Measurements from ENCODE around the gene TJAP1. TPM values are rescaled to one million over a fixed set of nuclear protein-coding genes. Genes with fewer than 3 reads are reported as not detected.

Gene TJAP1, protein sequence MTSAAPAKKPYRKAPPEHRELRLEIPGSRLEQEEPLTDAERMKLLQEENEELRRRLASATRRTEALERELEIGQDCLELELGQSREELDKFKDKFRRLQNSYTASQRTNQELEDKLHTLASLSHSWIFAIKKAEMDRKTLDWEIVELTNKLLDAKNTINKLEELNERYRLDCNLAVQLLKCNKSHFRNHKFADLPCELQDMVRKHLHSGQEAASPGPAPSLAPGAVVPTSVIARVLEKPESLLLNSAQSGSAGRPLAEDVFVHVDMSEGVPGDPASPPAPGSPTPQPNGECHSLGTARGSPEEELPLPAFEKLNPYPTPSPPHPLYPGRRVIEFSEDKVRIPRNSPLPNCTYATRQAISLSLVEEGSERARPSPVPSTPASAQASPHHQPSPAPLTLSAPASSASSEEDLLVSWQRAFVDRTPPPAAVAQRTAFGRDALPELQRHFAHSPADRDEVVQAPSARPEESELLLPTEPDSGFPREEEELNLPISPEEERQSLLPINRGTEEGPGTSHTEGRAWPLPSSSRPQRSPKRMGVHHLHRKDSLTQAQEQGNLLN
- 10 to 100 TPM; 24.5 to 27.9 TPM for total RNA-seq
- polyA plus RNA-seq (ENCODE audit: insufficient read length in 6 of 6), result 10 to 100 TPM; 35.6 to 46.9 (median 39.7) TPM
- long read RNA-seq, donor 1, partial matches to known transcripts, result 0 of 2 reads
- long read RNA-seq, donor 1, other reads (novel, unspliced or antisense), result 0 of 2 reads
- long read RNA-seq, donor 2, partial matches to known transcripts, result 0 of 2 reads
- long read RNA-seq, donor 2, other reads (novel, unspliced or antisense), result 0 of 2 reads
- long read RNA-seq, donor 3, partial matches to known transcripts, result 0 of 4 reads
- long read RNA-seq, donor 3, other reads (novel, unspliced or antisense), result 0 of 4 reads
- long read RNA-seq, donor 4, partial matches to known transcripts, result 2 of 4 reads
- long read RNA-seq, donor 4, other reads (novel, unspliced or antisense), result 2 of 4 reads
- long read RNA-seq, donor 5, partial matches to known transcripts, result 0 of 1 reads
- long read RNA-seq, donor 5, other reads (novel, unspliced or antisense), result 0 of 1 reads
- long read RNA-seq, donor 6, partial matches to known transcripts, result 0 of 1 reads
- long read RNA-seq, donor 6, other reads (novel, unspliced or antisense), result 0 of 1 reads
- long read RNA-seq, donor 7, result 0 reads
- long read RNA-seq, donor 8, partial matches to known transcripts, result 0 of 1 reads
- long read RNA-seq, donor 8, other reads (novel, unspliced or antisense), result 0 of 1 reads
- long read RNA-seq, donor 9, result 0 reads
- long read RNA-seq, donor 10, partial matches to known transcripts, result 0 of 9 reads
- long read RNA-seq, donor 10, other reads (novel, unspliced or antisense), result 6 of 9 reads
- long read RNA-seq, donor 11, partial matches to known transcripts, result 13 of 15 reads
- long read RNA-seq, donor 11, other reads (novel, unspliced or antisense), result 0 of 15 reads
- long read RNA-seq, donor 12, result 0 reads

DNA sequence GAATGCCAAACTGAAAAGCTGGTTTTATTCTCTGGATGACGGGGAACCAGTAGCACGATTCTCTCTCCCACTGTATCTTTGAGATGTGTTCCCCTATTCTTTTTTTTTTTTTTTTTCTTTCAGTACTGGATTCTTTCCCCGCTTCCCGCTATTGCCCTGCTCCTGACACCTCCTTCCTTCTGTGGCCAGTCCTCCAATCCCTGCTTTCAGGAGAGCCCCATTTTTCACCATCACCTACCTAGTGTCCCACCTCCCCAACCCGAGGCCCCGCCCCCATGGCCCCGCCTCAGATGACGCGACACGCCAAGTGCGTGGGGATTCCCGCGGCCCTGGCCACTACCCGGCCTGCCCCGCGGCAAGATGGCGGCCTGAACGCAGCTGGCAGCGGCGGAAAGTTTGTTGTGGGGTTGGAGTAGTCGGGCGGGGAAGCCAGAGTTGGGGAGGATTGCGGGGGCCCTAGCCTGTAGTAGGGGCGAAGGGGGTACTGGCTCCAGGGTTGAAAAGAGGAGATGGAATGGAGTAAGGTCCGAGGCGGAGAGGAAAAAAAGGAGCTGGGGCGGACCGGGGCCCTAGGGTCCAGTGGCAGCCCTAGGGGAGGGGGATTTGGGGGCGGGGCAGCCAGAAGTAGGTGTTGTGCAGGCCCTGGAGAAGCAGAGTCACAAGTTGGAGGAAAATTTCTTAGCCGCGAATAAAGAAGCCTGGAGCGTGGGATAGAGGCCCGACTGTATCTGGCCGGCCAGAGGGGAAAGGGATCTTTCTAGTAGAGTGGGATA lies at the start of gene TJAP1:
Gene TJAP1 (plus strand): TSS at position 336 of the 773 bp plus-strand sequence. CDS start 21,432 bp downstream, outside the sequence.
- DNase-seq (peak; percentile 88 to 100 (median 94)), ATAC-seq (peak; percentile 100)
- H3K36me3 ChIP-seq, result no peaks in the 10 kb centered on the region
- peak within 1 kb of the TSS in 1 of 2 donors; percentile 75 for H3K27ac ChIP-seq
- H3K4me1 ChIP-seq, result peaks cover 12 to 25% of the 10 kb centered on the region in 2 donors
- no peaks in the 10 kb centered on the region for H3K9me3 ChIP-seq
- H3K27me3 ChIP-seq, result peaks cover 0 to under 1% of the 10 kb centered on the region in 2 donors
- peak within 1 kb of the TSS; percentile 57 to 70 for H3K4me3 ChIP-seq
- TF ChIP-seq, protein P1, sequence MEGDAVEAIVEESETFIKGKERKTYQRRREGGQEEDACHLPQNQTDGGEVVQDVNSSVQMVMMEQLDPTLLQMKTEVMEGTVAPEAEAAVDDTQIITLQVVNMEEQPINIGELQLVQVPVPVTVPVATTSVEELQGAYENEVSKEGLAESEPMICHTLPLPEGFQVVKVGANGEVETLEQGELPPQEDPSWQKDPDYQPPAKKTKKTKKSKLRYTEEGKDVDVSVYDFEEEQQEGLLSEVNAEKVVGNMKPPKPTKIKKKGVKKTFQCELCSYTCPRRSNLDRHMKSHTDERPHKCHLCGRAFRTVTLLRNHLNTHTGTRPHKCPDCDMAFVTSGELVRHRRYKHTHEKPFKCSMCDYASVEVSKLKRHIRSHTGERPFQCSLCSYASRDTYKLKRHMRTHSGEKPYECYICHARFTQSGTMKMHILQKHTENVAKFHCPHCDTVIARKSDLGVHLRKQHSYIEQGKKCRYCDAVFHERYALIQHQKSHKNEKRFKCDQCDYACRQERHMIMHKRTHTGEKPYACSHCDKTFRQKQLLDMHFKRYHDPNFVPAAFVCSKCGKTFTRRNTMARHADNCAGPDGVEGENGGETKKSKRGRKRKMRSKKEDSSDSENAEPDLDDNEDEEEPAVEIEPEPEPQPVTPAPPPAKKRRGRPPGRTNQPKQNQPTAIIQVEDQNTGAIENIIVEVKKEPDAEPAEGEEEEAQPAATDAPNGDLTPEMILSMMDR (IDR thresholded peaks at IDR 0.05), result no peak
- intact Hi-C loops (cut with DNase I), result no loop called here

DNA sequence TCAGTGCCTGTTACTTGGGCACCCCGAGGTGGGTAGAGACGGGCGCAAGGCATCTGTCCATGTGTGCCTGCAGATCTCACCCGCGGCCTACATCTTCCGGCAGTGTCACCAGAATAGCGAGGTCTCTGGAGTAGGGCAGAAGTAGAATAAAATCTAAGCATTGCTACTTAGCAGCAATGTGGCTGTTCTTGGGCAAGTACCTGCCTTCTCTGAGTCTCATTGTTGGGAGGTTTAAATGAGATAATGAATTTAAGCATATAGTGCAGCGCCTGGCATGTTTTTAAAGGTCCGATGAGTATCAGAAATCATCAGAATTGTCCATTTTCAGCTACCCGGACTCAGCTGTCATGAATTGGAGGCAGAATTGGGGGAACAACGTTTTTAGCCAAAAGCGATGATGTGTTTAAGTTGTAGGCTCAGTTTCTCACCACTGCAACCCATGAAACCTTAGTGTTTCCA lies 49.2 kb upstream of the TJAP1 start:
- Histone ChIP-seq H3K36me3 (peaks cover 0 to 18% of the 10 kb centered on the region in 2 donors), H3K4me3 (peak overlapping the region; percentile 71 to 77), H3K27me3 (no peaks in the 10 kb centered on the region), H3K4me1 (peaks cover 8 to 29% of the 10 kb centered on the region in 2 donors), H3K27ac (peak overlapping the region; percentile 74 to 87), H3K9me3 (no peaks in the 10 kb centered on the region)
- no peak for DNase-seq
- TF ChIP-seq, protein P1 (IDR thresholded peaks at IDR 0.05), result no peak
- no peak for ATAC-seq
- intact Hi-C loops (cut with DNase I), result no loop called here

DNA sequence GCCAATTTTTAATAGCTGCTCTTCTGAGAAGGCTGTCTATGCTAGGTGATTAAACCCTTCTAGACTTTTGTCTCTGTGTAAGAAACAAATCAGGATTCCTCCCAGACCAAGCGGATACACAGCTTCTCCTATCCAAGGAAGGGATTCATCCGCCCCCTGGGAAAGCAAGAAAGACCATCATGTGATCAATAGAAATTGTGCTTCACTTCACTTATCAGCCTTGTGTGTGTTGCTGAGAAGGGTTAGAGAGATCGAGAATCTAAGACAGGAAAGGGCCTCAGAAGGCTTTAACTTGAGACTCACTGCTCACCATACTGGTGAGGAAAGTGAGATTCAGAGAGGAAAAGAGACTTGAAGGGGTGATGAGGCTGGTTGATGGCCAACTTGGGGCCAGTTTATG lies 48.5 kb upstream of the TJAP1 start:
- Histone ChIP-seq H3K27ac (peak overlapping the region in 1 of 2 donors; percentile 87), H3K4me1 (peaks cover 8 to 29% of the 10 kb centered on the region in 2 donors), H3K36me3 (peaks cover 0 to 26% of the 10 kb centered on the region in 2 donors), H3K9me3 (no peaks in the 10 kb centered on the region), H3K27me3 (no peaks in the 10 kb centered on the region), H3K4me3 (peak overlapping the region in 1 of 2 donors; percentile 71)
- ATAC-seq, result no peak
- intact Hi-C loops (cut with DNase I), result no loop called here
- no peak for DNase-seq
- TF ChIP-seq, protein P1 (IDR thresholded peaks at IDR 0.05), result no peak

All from left lung (tissue), 14 donors.